NOMO-1 (cell line): Measurements from ENCODE around the gene RRBP1.
A peak's percentile ranks its signal among the peaks of the same experiment; 100 is the strongest.

Experiments used
- DNase-seq, 2 experiments: peaks; one replicate each; lab custom pipeline; 2025; ENCODE audit not compliant: unreplicated experiment in 2 of 2; lab: John Stamatoyannopoulos, UW

RRBP1 gene

DNA sequence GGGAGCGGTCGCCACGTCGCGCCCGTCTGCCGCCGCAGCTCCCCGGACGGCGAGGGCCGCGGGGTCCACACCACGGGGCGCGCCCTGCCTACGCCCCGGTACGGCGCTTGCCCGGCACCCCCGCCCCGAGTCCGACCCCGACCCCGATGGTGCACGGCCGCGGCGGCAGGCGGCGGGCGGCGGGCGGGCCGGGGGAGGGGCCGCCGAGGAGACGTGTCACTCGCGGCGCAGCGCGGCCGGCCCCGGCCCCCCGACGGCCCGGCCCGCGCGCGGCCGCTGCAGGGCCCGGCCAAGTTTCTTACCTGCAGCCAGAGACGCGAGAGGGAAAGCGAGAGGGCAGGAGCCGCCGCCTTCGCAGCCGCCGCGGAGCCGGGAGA lies 328 bp downstream of the RRBP1 start:
- DNase-seq: no peak

DNA sequence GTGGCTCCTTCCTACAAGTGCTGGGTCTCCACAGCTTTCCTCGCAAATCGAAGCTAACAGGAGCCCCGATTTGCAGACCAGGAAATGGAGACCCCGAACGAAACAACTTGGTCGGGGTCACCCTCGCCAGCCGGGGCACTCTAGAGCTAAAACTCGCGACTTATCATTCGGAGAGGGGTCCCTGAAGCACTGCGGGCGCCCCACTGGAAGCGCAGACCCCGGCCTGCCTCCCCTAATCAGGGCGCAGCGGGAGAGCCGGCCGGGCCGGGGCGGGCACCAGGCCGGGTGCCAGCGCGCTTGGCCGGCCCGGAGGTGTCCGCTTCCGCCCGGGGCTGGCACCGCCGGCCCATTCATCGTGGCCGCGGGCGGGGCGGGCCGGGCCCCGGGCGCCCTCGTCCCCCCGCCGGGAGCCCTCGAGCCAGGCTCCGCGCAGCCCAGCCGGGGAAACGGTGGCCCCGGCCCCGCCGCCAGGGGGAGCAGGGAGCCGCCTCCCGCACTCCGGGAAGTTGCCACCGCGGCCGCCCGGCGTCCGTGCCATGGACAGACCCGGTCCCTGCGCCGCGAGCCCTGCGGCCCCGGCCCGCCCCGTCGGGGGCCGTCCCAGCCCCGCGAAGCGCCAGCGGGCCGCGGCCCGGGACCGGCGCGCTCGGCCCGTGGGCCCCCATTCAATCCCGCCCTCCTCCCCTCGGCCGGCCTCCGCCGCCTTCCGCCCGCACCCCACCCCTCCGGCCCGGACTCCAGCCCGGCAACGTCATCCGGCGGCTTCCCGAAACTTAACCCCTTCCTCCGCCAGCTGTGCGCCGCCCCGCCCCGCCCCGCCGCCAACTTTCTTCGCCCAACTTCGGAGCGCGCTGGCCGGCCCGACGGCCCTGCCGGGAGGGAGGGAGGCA lies 961 bp downstream of the RRBP1 start:
- DNase-seq: peak; percentile 46 to 68

DNA sequence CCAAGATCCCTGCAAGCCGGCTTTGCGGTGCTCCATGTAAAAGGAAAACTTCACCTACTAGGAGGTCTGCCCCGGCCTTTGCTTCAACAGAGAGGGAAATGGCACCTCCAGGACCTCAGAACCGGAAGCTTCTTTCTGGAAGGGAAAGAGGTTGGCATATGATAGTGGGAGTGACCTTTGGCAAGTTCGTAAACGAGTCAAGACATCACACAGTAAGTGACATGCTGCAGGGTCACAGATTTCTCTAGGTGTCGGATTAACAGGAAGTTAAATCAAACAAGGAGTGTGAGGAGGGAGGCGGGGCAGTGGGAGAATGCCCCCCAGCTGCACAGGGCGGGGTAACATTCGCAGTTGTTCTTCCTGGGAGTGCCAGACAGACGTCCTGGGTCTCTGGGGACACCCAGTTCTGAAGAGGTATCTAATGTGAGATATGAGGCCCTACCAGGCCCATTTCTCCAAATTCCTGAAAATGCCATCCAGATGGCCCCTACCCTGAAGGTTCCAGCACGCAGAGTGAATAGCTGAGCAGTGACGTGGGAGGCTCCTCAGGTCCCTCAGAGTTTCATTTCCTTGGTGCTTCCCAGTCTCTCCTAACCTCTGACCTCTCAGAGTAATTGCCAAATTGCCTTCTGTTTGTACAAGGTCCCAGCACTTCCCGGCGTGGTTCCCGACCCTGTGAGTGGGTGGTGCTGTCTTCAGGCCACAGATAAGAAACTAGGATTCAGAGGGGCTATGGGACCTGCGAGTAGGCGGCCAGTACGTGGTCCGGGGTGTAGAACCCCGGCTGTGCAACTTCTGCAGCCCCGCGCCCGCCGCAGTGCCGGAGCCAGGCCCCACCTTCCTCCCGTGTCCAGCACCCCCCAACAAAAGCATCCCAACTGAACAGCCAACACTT lies 1.9 kb downstream of the RRBP1 start:
- no peak for DNase-seq

DNA sequence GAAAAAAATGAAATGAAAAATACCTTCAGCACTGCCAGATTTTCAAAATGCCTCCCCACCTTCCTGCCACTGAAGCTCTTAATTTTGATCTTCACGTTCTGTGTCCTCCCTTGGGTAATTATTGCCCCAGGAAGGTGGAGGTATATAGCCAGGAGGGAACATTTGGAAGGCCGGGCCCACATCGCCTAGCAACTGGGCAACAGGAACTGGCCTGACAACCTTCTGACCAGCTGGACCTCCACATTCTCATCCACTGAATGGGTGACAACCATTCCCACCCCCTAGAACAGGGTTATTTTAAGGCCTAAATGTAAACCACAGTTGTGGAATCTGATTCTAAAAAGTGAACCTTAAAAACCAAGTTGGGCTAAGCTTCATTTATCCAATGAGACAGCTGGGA lies 3.2 kb downstream of the RRBP1 start:
- DNase-seq: no peak

DNA sequence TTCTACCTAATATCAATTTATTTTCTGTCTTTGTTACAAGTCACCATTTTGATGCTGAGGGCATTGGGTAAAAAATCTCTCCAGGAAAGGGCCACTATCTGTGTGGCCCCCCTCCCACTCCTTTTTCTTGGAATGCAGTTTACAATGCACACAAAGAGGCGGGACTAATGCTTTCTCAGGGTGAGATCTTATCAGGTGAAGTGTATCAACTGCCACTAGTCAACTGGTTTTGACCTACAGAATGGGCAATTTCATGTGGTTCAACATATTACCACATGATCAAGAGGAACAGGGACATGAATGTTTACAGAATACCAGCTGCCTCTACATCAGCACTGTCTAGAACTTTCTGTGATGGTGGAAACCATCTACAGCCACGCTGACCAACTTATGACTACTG lies 3.7 kb downstream of the RRBP1 start:
- DNase-seq: no peak

DNA sequence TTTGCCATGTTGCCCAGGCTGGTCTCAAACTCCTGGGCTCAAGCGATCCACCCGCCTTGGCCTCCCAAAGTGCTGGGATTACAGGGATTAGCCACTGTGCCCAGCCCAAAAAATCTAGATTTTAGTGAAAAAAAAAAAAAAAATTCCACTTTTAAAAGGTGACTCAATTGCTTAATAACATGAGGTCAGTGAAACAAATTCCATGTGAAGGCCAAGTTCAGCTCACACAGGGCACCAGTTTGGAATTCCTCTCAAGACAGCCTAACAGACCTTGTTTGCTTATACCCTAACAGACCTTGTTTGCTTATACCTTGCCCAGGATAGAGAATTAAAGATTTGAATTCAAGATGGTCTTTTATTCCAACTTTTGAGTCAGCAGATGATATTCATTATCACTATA lies 5.1 kb downstream of the RRBP1 start:
- no peak for DNase-seq

DNA sequence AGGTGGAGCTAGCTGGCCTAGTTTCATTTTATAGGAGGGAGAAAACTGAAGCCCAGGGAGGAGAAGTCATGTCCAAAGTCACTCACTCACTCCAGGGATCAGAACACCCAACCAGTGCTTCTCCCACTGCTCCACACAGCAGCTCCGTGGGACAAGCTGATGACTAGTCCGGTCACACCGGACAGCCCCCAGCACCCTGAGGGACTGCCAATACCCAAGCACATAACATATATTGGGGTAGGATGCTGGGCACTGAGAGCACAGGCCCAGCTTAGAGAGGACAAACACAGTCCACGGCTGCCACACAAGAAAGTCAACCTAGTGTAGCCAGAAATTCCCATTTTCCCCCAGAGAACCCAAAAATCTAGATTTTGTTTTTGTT lies 5.7 kb downstream of the RRBP1 start:
- no peak for DNase-seq

DNA sequence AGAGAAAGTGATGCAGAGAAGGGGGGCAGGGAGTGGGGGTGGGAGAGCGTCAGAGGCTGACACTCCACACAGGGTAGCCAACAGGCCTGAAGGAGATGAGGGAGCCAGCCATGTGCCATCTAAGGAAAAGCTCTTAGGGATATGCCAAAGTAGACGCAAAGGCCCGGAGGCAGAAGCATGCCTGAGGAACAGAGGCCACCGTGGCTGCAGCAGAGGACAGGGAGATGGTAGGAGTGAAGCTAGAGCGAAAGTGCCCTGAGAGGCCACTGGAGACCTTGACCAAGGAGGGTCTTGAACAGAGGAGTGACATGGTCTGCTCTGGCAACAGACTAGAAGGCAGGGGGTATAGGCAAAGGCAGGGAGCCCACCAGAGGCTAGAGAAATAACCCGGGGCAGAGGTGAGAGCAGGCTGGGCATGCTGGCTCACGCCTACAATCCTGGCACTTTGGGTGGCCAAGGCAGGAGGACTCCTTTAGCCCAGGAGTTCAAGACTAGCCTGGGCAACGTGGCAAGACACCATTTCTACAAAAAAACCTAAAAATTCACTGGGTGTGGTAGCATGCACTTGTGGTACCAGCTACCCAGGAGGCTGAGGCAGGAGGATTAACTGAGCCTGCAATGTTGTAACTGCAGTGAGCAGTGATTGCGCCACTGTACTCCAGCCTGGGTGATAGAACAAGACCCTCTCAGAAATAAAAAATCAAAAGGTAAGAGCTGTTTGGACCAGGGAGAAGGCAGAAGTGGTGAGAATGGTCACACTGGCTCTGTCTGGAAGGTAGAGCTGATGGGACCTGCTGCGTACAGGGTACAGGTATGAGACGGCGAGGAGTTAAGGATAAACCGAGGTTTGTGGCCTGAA lies 6.3 kb downstream of the RRBP1 start:
- DNase-seq: no peak

DNA sequence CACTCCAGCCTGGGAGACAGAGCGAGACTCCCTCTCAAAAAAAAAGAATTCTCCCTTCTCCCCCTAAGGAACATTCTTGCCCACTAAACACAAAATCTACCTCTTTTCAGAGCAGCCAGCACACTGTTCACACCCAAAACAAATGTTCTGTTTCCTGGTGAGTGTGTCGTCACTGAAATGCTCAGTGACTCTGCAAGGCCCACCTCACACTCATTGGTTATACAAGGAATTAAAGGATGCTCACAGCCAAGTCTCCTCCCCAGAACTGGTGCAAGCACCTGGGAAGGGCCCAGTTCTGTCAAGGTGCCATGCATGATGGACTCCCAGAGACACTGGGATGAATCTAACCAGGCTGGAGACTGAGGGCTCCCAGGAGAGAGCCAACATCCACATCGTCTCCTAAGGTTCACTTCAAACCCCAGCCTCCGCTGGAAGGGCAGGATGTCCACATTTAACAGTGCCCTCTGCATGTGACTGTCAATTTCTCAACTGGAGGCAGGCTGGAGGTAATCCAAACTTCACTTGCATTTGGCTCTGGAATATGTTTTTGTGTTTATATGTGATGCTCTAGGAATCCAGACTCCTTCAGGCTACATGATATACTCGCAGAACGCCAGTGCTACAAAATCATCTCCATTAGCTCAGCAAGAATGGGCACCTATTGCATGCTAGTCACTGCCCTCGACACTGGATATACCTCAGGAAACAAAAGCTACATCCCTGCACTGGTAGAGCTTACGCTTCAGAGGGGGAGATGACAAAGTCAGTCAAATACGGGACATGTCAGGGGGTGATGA lies 7.1 kb downstream of the RRBP1 start:
- DNase-seq: no peak

DNA sequence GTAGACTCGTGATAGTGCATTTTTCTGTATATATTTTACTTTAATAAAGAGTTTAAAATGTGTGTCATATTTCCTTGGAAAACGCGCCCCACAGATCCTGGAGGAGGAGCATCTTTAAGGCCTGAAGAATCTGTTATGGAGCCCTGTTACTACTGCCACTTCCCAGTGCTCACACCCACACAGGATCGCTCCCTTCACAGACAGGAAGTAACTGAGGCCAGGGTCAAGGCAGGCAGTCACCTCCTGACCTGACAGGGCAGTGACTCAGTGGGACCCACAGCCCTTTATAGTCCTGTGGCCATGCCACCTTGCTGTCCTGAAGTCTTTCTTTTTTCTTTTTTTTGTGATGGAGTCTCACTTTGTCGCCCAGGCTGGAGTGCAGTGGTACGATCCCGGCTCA lies 9.0 kb downstream of the RRBP1 start:
- no peak for DNase-seq

DNA sequence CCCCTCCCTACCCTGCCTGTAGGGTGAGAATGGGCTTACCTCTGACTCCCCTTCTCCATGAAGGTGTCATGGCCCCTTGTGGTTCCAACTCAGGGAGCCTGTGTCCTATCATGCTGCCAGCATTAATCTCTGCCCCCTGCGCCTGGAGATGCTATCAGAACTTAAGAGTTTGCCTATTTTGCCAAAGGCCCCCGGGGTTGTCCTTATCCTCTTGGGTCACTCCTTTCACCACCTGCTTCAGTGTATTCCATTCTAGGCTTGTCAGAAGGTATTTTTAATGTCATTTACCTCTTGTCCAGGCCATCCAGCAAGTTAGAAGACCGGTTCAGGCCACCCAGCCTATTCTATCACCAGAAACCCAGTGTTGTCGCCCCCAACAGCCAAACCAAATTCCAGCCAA lies 10.5 kb downstream of the RRBP1 start:
- DNase-seq: no peak

DNA sequence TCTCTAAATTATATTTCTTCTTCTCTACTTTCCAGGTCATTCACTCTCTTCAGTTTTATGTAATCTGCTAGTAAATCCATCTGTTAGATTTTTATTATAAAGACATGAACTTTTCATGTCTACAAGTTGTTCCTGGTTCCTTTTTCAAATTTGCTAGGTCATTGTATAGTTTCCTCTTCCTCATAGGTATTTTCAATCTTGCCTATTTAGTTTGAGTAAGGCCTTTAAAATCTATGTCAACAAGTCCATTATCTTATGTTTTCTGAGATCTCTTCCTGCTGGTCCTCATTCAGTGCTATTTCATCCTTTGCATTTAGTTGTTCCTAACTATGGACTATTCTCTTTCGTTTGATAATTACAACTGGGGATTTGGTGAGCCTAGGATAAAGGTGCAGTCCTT lies 11.0 kb downstream of the RRBP1 start:
- peak in 1 of 2 experiments; percentile 61 for DNase-seq

DNA sequence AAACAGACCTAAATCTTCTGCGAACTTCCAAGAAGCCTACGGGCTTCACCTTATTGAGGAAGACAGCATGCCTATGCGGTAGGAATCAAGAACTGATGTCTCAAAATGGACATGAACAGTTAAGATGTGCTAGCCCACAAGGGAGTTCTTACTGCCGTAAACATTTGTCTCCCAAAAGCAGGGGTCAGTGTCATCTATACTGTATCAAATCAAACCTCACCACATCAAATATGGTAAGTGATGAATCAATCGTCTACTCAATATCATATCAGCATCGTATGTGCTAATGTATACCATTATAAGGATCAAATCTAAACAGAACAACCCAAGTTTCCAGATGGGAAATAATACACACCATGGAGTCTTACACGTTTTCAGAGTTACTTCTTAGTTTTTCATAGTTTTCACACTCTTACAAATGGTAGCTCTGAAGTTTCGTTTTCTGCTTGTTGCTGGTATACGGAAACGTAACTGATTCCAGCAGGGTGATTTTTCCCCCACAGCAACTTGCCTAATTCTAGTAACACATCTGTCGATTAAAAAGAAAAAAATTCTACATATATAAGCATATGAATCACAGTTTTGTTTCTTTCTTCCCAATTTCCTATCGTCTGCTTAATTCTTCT lies 12.6 kb downstream of the RRBP1 start:
- DNase-seq: no peak

DNA sequence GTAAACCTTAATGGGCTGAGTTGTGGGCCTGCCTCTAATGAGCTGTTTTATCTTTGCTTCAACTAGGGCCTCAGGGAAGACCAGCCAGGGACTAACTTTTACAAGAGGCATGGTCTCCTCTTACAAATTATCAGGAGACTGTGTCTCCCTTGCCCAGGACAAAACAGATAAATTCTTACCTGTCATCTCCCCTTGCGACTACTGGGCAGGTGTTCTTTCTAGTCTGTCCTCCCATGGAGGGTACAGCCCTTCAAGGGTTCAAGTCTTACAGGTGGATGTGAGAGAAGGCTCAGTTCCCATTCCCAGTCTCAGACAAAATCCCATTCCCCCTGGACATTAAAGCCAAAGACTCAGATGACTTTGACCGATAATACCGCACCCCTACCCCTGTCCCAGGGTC lies 13.6 kb downstream of the RRBP1 start:
- DNase-seq: no peak

DNA sequence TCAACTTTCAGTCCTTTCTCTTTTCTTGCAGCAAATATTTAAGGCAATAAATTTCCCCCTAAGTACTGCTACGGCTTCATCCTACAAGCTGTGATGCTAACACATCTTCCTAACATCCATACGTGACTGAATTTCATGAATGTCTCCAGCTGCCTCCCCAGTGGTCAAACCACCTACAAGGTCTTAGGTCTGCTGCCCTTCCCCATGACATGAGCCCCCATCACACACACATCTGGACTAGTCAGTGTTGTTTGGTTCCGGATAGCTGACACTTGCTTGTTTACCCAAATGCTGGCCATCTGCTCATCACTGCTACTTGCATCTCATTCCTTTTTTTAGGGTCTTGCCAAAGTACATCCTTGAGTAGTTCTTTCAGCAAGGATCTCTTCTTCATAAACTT lies 14.6 kb downstream of the RRBP1 start:
- no peak for DNase-seq

DNA sequence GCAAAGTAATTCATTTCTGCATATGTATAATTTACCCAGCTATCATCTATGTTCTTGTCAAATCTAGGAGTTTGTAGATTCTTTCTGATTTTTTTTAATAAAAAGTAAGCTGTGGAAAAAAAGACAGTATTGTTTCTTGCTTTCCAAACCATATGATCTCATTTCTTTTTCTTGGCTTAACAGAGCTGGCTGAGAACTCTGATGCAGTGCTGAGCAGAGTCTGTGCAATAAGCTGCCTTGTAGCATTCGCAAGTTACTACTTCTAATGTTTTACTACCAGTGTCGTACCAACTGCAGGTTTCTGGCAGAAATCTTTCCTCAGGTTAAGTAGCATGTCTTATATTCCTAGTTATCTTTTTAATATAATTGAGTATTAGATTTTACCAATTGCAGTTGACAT lies 15.6 kb downstream of the RRBP1 start:
- DNase-seq: no peak

DNA sequence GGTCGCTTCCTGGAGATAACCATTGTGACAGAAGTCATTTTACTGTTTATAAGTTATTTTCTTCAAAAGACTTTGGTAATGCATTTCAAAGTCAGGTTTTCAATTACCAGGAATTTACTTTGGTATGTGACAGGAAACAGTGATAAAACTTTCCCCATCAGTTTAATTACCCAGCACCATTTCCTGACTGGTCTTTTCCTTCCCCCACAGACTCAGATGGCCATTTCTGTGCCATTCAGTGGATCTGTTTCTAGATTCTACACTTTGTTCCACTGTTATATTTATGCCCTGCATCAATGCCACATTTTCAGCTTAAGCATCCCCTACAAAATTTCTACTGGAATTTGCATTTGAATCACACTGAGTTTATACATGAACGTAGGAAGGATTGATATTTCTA lies 16.3 kb downstream of the RRBP1 start:
- DNase-seq: no peak

DNA sequence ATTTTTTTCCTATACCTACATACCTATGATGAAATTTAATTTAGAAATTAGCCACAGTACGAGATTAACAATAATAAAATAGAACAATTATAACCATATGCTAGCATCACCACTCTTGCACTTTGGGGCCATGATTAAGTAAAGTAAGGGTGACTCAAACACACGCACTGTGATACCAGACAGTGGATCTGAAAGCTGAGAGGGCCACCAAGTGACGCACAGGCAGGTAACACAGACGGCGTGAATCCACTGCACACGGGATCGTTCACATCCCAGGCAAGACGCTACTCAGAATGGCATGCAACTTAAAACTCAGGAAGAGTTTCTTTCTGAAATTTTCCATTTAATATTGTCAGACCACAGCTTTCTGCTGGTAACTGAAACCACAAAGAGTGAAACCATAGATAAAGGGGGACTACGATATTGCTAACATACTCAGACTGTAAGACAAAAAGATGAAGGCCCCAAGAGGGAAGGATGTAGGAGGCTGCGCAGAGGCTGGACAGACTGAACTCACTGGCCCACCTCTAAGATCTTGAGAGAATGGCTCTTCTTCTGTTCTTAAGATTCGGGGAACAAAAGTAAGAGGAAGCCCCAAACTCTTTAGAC lies 17.9 kb downstream of the RRBP1 start:
- no peak for DNase-seq

DNA sequence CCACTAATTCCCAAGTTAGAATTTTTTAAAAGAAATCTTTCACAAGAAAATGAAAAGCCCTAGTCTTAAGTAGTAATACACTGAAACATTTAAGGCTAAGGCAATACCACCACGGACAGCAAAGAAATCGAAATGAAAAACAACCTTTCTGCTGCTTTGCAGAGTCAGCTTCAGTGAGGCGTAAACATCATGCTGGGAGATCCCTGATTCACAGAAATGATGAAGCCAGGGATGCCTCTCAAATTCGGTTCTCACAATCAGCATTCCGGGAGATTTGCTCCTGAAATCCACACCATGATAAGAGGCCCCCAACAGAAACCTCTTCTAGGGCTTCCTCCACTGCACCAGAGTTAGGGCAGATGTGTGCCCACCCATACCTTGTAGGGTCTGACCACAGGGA lies 18.6 kb downstream of the RRBP1 start:
- DNase-seq: no peak

DNA sequence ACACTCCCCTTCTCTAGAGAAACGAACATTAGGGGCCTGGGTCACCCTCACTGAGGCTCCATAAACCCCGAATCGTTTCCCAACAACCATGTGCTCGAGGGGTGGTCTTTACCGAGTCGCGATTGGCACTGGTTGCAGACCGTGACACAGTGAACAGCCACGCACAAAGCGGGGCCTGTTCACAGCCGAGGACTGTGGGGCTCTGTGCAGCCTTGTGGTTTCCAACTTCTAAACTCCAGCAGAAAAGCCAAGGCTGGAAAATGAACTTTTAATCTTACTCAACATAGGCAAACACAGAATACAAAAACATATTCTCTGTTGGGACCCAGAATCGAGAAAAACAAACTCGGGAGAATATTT lies 19.0 kb downstream of the RRBP1 start:
- DNase-seq: no peak
